Activated CD8-positive, alpha-beta memory T cell treated with anti-CD3 and anti-CD28 coated beads for 24 hours (primary cell): ENCODE measurements around the gene KIR2DL1.
"Not testable (repeated sequence)": the region's sequence is repeated elsewhere in the genome, so short reads cannot be mapped to it uniquely, and the experiment has no call there.

ENCODE experiments used
- DNase-seq: peaks from one replicate; pipeline ENCODE4 v3.0.0-alpha.2; 2020

Gene KIR2DL1

GRCh38 chr19:54824416-54824815 lies 54.8 kb downstream of the KIR2DL1 start:
- not testable (repeated sequence) for DNase-seq

- not testable (repeated sequence) for DNase-seq
Measured at GRCh38 chr19:54825326-54825725, 55.7 kb downstream of the KIR2DL1 start.

GRCh38 chr19:54828064-54828463 lies 58.5 kb downstream of the KIR2DL1 start:
- DNase-seq: not testable (repeated sequence)

- DNase-seq: not testable (repeated sequence)
Measured at GRCh38 chr19:54832496-54832895, 62.9 kb downstream of the KIR2DL1 start, which contains the start of gene KIR2DS4. Gene KIR2DS4, plus strand, starts transcription at chr19:54832676.
